GM12891 (cell line): Measurements from ENCODE around the gene SCRG1. TPM values are rescaled to one million over a fixed set of nuclear protein-coding genes. Genes with fewer than 3 reads are reported as not detected.
A peak's percentile ranks its signal among the peaks of the same experiment; 100 is the strongest.

Experiments used
- DNase-seq: peaks from one replicate; pipeline ENCODE4 v3.0.0; 2011; ENCODE audit warnings: low spot score; ENCODE audit not compliant: insufficient read length
- FAIRE-seq: peaks from 2 replicates; lab custom pipeline; 2011; peaks lifted over from hg19 to GRCh38; lab: Jason Lieb, UNC
- PAX5 ChIP-seq: IDR thresholded peaks from 2 replicates; pipeline ENCODE4 v1.6.1; 2011; ENCODE audit warnings: low read length, moderate library complexity, mild to moderate bottlenecking; ENCODE audit not compliant: insufficient read depth, severe bottlenecking
- POLR2A ChIP-seq: IDR thresholded peaks from 2 replicates; pipeline ENCODE4 v1.6.1; 2011; ENCODE audit warnings: low read depth, low read length, control low read depth
- POLR2AphosphoS5 ChIP-seq: IDR thresholded peaks from 2 replicates; pipeline ENCODE4 v1.6.1; 2011; ENCODE audit warnings: low read depth, low read length, control low read depth
- POU2F2 ChIP-seq: IDR thresholded peaks from 2 replicates; pipeline ENCODE4 v1.6.1; 2011; ENCODE audit warnings: low read depth, mild to moderate bottlenecking, control low read depth, low read length, moderate library complexity
- SPI1 ChIP-seq: IDR thresholded peaks from 2 replicates; pipeline ENCODE4 v1.6.1; 2011; ENCODE audit warnings: low read depth, low read length, control low read depth
- TAF1 ChIP-seq: IDR thresholded peaks from 2 replicates; pipeline ENCODE4 v1.6.1; 2011; ENCODE audit warnings: low read depth, low read length, control low read depth
- polyA plus RNA-seq: library from polyadenylated mRNA; unstranded; fragments of >200 nt; gene quantifications from one replicate; pipeline ENCODE4 v1.2.1, GENCODE V29; 2012; ENCODE audit warnings: low read depth, missing spikeins, inconsistent platforms; ENCODE audit not compliant: missing spikeins

SCRG1 gene
- not detected for polyA plus RNA-seq

GRCh38 chr4:173398779-173399415 lies at the start of gene SCRG1:
TSS of gene SCRG1 (minus strand) at chr4:173399116. CDS start at chr4:173391414, 7,702 bp downstream.
- TF ChIP-seq SPI1 (no peak), TAF1 (no peak), POLR2AphosphoS5 (no peak), POLR2A (no peak), POU2F2 (no peak), PAX5 (no peak)
- FAIRE-seq = no peak
- DNase-seq = no peak

DNA sequence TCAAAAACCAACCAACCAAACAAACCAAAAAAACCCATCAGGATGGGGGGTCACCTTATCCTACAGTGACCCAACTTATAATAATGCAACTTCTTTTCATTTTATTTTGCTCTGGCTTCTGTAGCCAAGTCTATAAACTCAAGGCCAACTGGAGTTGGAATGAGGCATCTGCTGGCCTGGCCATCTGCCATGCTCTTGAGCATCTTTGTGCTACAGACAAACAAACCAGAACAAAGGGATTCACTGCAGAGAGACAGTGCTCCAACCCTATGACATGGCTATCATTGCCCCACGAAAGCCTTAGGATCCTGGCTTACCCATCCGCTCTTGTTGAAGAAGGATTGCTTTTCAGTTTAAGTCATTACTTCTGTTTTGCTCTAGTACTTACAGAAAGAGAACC lies 49.2 kb upstream of the SCRG1 start:
- DNase-seq = no peak
- TF ChIP-seq SPI1 = no peak
- no peak for TF ChIP-seq POLR2A
- no peak for TF ChIP-seq TAF1
- no peak for TF ChIP-seq PAX5
- TF ChIP-seq POU2F2 = no peak
- TF ChIP-seq POLR2AphosphoS5 = no peak
- no peak for FAIRE-seq

- no peak for FAIRE-seq
- TF ChIP-seq POU2F2 = 0 out of 2 replicates have a peak, but pooled peaks have one; percentile 20
- no peak for TF ChIP-seq SPI1
- no peak for TF ChIP-seq PAX5
- no peak for TF ChIP-seq POLR2A
- DNase-seq = peak; percentile 8
Observed at GRCh38 chr4:173446416-173446815, 47.5 kb upstream of the SCRG1 start.

- FAIRE-seq (no peak), DNase-seq (no peak)
- TF ChIP-seq POLR2A (no peak), POLR2AphosphoS5 (no peak), POU2F2 (no peak), PAX5 (no peak)
Observed at GRCh38 chr4:173443121-173443520, 44.2 kb upstream of the SCRG1 start.

- no peak for DNase-seq
- no peak for FAIRE-seq
Observed at GRCh38 chr4:173442223-173442932, 43.5 kb upstream of the SCRG1 start.

GRCh38 chr4:173440888-173441287 lies 42.0 kb upstream of the SCRG1 start:
- TF ChIP-seq TAF1 (no peak), SPI1 (no peak), POLR2A (no peak), POU2F2 (no peak), POLR2AphosphoS5 (no peak), PAX5 (no peak)
- no peak for FAIRE-seq
- DNase-seq = no peak

More at GRCh38 chr4:173442223-173442932, 43.5 kb upstream of the SCRG1 start:
- TF ChIP-seq PAX5 (no peak), SPI1 (no peak), POLR2A (no peak), POLR2AphosphoS5 (no peak)

- DNase-seq (no peak), FAIRE-seq (no peak)
- no peak for TF ChIP-seq SPI1
- TF ChIP-seq POLR2AphosphoS5 = no peak
- no peak for TF ChIP-seq POLR2A
- TF ChIP-seq PAX5 = no peak
- no peak for TF ChIP-seq TAF1
- TF ChIP-seq POU2F2 = no peak
Observed at GRCh38 chr4:173436771-173437265, 37.9 kb upstream of the SCRG1 start.

DNA sequence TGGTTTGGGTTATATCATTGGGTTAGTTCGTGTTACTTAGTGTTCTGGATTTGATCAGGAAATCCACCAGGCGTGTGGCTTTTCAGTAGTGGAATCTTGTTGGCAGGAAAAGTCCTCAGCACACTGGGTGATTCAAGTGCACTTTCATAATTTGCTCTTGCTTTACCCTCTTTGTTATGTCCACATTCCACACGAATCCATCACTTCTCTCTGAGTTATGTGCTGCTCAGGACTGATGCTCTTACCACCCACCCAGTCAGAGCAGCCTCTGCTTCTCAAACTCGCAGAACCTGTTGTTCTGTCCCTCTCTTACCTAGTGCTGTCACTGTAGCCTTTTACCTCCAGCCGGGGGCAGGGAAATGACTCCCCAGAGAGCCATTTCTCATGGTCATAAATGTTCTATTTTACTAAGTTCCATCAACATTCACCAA lies 37.2 kb upstream of the SCRG1 start:
- DNase-seq (no peak), FAIRE-seq (no peak)
- no peak for TF ChIP-seq POLR2A
- no peak for TF ChIP-seq POU2F2
- no peak for TF ChIP-seq SPI1
- no peak for TF ChIP-seq TAF1
- TF ChIP-seq PAX5 = no peak
- no peak for TF ChIP-seq POLR2AphosphoS5

DNA sequence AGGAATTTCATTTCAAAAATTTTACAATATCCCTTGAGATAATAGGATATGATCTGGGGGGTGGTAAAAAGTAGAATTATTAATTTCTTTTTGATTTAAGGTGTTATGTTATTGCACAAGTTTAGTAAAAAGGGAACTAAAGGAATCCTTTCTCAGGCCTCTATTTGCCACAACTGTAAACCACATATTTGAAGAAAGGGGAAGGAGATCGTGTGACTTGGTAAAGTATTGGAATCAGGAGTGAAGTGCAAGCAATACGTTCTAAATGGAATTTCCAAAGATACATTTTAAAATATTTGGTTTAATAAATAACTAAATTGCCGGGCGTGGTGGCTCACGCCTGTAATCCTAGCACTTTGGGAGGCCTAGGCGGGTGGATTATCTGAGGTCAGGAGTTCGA lies 35.3 kb upstream of the SCRG1 start:
- no peak for FAIRE-seq
- DNase-seq = no peak

More for the DNA sequence above, 35.3 kb upstream of the SCRG1 start:
- TF ChIP-seq POLR2AphosphoS5 (no peak), SPI1 (no peak), POU2F2 (no peak), TAF1 (no peak), POLR2A (no peak), PAX5 (no peak)
